Femur (tissue), 1 donor: ENCODE results near the gene NR1H2.

Experiments used
- DNase-seq: peaks from one replicate; pipeline ENCODE4 v3.0.0-alpha.2; 2017

Gene NR1H2

GRCh38 chr19:50425581-50425980 is 49.3 kb downstream of the NR1H2 start:
- no peak for DNase-seq

DNA sequence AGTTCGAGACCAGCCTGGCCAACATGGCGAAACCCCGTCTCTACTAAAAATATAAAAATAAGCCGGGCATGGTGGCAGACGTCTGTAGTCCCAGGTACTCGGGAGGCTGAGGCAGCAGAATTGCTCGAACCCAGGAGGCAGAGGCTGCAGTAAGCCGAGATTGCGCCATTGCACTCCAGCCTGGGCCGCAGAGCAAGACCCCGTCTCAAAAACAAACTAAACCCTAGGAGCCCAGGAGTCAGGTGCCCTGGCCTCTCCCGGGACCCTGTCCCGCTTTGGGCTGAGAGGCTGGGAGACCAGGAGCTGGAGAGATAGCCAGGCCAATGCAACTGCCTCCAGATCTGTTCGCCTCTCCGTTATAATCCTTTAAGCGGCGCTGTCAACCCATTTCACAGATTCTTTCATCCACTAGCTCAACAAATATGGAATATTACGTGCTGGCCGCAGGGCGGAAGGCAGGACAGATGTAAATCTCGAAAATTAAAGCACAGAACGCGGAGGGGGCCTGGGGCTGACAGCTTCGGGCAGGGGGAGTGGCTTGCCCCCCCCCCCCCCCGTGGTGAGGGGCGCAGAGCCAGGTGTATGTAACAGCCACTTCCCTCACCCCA is 51.2 kb downstream of the NR1H2 start:
- DNase-seq = no peak

- DNase-seq = peak; percentile 93
Measured at GRCh38 chr19:50427997-50428425, 51.8 kb downstream of the NR1H2 start.

DNA sequence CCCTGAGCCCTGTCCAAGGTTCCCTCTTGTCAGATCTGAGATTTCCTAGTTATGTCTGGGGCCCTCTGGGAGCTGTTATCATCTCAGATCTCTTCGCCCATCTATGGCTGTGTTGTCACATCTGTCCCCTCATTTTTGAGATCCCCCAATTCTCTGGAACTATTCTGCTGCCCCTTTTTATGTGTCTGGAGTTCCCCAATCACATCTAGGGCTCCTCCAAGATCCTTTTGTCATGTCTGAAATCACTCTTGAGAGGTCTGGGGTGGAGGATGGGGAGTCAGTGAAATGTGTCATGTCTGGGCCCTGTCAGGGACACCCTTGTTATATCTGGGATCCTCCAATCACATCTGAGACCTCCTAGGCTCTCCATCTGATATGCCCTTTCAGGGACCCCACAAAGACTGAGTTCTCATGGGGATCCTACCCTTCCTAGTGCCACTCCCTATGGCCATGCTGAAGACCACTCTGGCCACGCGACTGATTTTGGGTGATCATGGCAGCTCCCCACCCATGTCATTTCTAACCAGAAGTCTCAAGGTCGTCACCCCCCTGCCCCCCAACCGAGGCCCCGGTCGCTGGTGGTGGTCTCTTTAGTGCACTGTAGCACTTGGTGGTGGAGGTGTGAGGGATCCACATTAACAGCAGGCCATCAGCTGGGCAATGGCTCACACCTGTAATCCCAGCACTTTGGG is 52.7 kb downstream of the NR1H2 start:
- DNase-seq = no peak

DNA sequence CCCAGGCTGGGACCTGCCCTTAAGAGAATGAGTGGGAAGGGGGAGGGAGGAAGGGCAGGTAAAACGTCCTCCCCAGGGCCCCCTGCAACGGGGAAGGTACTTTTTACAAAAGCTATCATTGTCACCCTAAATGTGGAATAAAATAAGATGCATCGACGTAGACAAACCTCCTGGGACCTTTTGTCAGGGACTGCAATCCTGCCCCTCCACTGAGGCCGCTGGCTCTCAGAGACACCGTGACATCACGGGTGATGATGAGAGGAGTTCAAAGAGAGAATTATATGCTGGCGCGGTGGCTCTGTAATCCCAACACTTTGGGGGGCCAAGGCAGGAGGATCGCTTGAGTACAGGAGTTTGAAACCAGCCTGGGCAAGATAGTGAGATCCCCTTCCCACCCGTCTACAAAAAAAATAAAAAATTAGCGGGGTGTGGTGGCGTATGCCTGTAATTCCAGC is 54.7 kb downstream of the NR1H2 start:
- no peak for DNase-seq

GRCh38 chr19:50431343-50432220 is 55.3 kb downstream of the NR1H2 start:
- peak; percentile 94 for DNase-seq

DNA sequence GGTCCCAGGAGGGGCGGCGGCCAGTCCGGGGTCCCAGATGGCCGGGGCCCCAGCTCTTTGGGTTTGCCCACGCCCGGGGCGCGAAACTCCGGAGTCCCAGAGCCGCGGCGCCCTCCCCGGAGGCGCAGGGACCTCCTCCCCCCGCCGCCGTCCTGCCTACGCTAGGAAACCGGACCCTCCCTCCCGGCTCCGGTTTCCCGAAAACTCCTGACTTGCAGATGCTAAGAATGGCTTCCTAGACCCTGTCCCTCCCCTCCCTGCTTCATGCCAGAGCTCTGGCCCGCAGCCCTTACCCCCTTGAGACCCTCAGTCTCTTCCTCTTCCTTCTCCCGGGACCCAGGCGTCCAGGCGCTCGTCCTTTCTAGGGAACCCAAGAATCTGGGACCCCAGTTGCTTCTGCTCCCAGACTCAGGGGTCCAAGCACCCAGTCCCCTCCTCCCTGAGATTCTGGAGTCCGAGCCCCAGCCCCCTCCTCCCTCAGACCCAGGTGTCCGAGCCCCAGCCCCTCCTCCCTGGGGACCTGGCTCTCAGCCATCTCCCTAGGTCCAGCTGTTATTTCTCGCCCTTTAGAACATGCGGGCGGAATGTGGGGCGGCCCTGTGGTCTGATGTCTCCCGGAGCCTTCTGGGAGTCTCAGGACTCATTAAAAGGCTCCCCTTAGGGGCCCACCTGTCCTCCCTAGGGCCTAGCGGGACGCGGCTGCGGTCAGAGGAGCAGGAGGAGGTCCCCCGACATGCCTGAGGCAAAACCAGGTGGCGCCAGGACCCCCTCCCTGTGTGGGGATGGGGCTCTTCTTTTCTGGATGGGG is 56.2 kb downstream of the NR1H2 start, which contains the start of gene MYBPC2:
Gene MYBPC2, plus strand, starts transcription at position 672 of the 808 bp plus-strand sequence. Its CDS starts 62 bp downstream, at position 734.
- peak; percentile 78 for DNase-seq
